Measurements from ENCODE around the gene TSPAN4. TPM values are rescaled to one million over a fixed set of nuclear protein-coding genes. Genes with fewer than 3 reads are reported as not detected.

TSPAN4 gene
- total RNA-seq, 1 donor, result 164 TPM

- DNase-seq (ENCODE audit: low read depth), result no peak
- TF ChIP-seq CTCF (IDR thresholded peaks at IDR 0.05; ENCODE audit: insufficient read depth, low read length), result no peak
- H3K4me3 ChIP-seq (ENCODE audit: low read depth, low read length), result no peak overlapping the region
Observed at GRCh38 chr11:897253-898142, 54.8 kb downstream of the TSPAN4 start.

GRCh38 chr11:898143-898511 lies 55.5 kb downstream of the TSPAN4 start:
- no peak overlapping the region for H3K4me3 ChIP-seq (ENCODE audit: low read depth, low read length)
- peak; percentile 45 for TF ChIP-seq CTCF (IDR thresholded peaks at IDR 0.05; ENCODE audit: insufficient read depth, low read length)
- peak; percentile 21 for DNase-seq (ENCODE audit: low read depth)

GRCh38 chr11:898540-899190 lies 56.0 kb downstream of the TSPAN4 start:
- peak; percentile 27 for DNase-seq (ENCODE audit: low read depth)
- no peak overlapping the region for H3K4me3 ChIP-seq (ENCODE audit: low read depth, low read length)
- peak; percentile 36 for TF ChIP-seq CTCF (IDR thresholded peaks at IDR 0.05; ENCODE audit: insufficient read depth, low read length)

- no peak for TF ChIP-seq CTCF (IDR thresholded peaks at IDR 0.05; ENCODE audit: insufficient read depth, low read length)
- no peak overlapping the region for H3K4me3 ChIP-seq (ENCODE audit: low read depth, low read length)
- DNase-seq (ENCODE audit: low read depth), result no peak
Observed at GRCh38 chr11:899724-900123, 57.1 kb downstream of the TSPAN4 start.

- no peak for TF ChIP-seq CTCF (IDR thresholded peaks at IDR 0.05; ENCODE audit: insufficient read depth, low read length)
- DNase-seq (ENCODE audit: low read depth), result no peak
- H3K4me3 ChIP-seq (ENCODE audit: low read depth, low read length), result no peak overlapping the region
Observed at GRCh38 chr11:900545-900944, 57.9 kb downstream of the TSPAN4 start.

- no peak for TF ChIP-seq CTCF (IDR thresholded peaks at IDR 0.05; ENCODE audit: insufficient read depth, low read length)
Observed at GRCh38 chr11:901452-902061, 58.9 kb downstream of the TSPAN4 start.

More at GRCh38 chr11:901452-902061, 58.9 kb downstream of the TSPAN4 start:
- no peak for DNase-seq (ENCODE audit: low read depth)
- no peak overlapping the region for H3K4me3 ChIP-seq (ENCODE audit: low read depth, low read length)
